ENCODE measurements around the gene BRK1.
"Not testable (repeated sequence)": the region's sequence is repeated elsewhere in the genome, so short reads cannot be mapped to it uniquely, and the experiment has no call there.

Gene BRK1

DNA sequence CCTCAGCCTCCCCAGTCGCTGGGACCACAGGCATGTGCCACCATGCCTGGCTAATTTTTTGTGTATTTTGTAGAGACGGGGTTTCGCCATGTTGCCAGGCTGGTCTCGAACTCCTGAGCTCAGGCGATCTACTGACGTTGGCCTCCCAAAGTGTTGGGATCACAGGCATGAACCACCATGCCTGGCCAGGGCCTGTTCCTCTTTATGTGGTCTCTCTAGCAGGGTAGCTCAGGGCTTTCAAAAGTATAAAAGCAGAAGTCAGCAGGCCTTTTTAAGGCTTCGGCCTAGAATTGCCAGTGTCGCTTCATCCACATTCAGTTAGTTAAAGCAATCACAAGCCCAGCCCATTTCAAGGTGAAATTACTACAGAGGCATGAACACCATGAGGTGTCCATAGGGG lies 33.8 kb downstream of the BRK1 start:
- no peak for DNase-seq

- no peak for DNase-seq
Observed at GRCh38 chr3:10150987-10151386, 35.5 kb downstream of the BRK1 start.

GRCh38 chr3:10154335-10155122 lies 39.1 kb downstream of the BRK1 start:
- DNase-seq = no peak

- DNase-seq = no peak
Observed at GRCh38 chr3:10155123-10155472, 39.6 kb downstream of the BRK1 start.

DNA sequence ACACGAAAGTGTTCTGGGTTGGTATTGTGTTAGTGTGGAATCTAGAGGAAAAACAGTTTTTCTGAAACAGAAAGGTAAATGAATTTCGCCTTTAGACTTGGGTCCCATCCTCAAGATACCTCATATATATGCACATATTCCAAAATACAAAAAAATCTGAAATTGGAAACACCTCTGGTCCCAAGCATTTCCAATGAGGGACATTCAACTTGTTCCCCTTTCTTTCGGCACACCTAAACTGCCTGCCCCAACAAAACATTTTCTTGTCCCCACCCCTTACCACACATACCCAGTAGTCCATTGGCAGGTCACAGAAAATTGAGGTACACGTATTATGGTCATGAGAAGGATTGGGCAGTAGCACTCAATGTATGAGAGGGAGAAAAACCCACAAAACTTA lies 40.2 kb downstream of the BRK1 start:
- no peak for DNase-seq

GRCh38 chr3:10157031-10157430 lies 41.6 kb downstream of the BRK1 start:
- no peak for DNase-seq

DNA sequence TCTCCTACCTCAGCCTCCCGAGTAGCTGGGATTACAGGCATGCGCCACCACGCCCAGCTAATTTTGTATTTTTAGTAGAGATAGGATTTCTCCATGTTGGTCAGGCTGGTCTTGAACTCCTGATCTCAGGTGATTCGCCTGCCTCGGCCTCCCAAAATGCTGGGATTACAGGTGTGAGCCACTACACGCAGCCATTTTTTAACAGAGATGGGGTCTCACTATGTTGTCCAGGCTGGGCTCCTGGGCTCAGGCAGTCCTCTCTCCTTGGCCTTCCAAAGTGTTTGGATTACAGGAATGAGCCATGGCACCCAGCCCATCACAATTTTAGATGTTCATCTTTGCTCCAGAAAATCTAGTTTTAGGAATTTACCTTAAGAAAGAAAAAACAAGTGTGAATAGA lies 43.1 kb downstream of the BRK1 start:
- DNase-seq = not testable (repeated sequence)

GRCh38 chr3:10160346-10160745 lies 44.9 kb downstream of the BRK1 start:
- no peak for DNase-seq

DNA sequence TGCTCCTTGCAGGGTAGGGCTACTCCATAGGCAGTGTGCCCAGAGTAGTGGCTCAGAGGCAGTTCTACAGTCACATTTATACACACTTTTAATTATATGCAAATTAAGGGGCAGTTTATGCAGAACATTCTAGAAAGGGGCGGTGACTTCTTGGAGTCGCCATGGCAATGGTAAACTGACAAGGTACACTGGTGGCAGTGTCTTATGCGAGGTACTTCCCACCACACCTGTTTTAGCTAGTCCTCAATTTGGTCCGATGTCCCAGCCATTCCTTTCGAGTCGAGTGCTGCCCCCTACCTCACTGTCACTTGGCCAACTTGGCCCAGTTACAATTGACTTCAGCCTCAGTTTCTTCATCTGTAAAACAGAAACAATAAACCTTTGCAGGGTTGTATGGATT lies 45.5 kb downstream of the BRK1 start:
- DNase-seq = no peak

GRCh38 chr3:10162185-10162584 lies 46.7 kb downstream of the BRK1 start:
- DNase-seq = no peak

- DNase-seq = not testable (repeated sequence)
Observed at GRCh38 chr3:10164201-10164545, 48.7 kb downstream of the BRK1 start.

DNA sequence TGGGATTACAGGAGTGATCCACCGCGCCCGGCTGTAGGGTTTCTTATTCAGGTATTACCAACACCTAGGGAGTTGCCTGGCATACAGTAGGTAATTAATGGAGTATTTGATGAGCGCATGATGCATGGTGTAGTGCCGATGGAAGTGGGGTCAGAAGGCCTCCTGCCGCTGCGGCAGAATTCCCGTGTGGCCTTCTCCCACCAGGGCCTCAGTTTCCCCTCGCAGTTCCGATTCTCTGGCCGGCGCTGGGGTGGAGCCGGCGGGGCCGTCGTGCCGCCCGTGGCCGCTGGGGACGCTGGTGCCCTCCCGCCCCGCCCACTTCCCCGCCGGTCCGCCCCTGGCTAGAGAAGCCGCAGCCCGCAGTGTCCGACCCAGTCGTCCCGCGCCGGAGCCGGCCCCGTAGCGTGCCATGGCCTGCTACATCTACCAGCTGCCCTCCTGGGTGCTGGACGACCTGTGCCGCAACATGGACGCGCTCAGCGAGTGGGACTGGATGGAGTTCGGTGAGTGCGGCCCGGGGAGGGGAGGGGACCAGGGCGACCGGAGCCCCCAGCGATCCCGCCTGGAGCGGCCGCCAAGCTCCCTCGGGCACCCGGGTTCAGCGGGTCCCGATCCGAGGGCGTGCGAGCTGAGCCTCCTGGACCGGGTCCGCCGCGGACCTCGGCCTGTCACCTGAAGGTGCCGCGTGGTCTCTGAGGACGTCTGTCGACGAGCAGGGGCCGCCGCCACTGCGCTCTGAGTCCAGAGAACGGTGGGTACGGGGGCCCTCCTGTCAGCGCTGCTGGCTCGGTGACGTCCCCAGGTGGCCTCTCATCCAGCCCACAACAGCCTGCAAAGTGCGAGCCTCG lies 49.3 kb downstream of the BRK1 start, which contains the start of gene IRAK2:
IRAK2 (plus strand) TSS at position 374 of the 848 bp plus-strand sequence; CDS start at position 410, 36 bp downstream.
- DNase-seq = peak; percentile 32

DNA sequence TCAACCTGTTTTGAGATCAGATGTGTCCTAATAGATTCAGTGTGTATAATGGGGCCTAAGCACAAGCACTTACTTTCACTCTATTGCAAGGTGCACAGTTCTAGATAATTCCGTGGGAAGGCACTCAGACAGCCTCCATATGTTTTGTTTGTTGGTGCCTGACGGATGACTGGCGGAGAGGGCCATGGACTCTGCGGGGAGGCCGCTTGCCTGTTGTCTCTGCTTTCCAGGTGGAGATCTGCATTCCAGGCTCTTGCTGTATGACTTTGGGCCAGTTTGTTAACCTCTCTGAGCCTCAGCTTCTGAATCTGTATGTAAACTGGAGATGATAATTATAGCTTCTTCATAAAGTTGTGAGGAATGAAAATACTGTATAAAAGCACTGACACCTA lies 50.7 kb downstream of the BRK1 start:
- no peak for DNase-seq

DNA sequence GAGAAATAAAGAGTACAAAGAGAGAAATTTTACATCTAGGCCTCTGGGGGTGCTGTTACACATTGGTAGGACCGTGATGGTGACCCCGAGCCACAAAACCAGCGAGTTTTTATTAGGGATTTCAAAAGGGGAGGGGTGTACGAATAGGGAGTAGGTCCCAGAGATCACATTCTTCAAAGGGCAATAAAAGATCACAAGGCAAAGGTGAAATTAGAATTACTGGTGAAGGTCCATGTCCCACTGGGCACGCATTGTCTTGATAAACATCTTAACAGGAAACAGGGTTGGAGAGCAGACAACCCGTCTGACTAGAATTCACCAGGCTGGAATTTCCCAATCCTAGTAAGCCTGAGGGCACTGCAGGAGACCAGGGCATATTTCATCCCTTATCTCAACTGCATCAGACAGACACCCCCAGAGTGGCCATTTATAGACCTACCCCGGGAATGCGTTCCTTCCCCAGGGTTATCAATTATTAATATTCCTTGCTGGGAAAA lies 53.6 kb downstream of the BRK1 start:
- no peak for DNase-seq

DNA sequence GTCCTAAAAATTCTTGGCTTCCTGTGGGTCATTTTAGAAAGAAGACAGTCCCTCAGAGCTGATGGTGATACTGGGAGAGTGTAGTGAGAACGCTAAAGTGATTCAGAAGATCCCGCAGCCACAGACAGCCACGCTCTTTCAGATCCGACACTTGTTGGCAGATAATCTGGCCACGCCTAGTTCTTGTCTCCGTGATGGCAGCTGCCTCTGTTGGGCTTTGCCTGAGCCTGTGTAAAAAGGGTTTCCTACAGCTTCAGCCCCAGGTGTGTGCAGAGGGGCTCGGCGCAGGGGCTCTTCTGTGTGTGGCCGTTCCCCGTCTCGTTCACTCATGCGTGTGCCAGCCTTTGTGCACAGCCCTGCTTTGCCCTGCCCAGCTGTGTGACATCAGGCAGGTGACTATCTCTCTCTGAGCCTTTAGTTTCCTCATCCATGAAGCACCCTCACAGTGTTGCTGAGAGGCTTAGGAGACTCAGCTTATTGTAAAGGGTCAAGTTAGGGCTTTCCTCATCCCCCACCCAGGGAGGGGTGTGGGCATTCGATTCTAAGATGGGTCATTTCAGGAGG lies 55.5 kb downstream of the BRK1 start:
- no peak for DNase-seq

DNA sequence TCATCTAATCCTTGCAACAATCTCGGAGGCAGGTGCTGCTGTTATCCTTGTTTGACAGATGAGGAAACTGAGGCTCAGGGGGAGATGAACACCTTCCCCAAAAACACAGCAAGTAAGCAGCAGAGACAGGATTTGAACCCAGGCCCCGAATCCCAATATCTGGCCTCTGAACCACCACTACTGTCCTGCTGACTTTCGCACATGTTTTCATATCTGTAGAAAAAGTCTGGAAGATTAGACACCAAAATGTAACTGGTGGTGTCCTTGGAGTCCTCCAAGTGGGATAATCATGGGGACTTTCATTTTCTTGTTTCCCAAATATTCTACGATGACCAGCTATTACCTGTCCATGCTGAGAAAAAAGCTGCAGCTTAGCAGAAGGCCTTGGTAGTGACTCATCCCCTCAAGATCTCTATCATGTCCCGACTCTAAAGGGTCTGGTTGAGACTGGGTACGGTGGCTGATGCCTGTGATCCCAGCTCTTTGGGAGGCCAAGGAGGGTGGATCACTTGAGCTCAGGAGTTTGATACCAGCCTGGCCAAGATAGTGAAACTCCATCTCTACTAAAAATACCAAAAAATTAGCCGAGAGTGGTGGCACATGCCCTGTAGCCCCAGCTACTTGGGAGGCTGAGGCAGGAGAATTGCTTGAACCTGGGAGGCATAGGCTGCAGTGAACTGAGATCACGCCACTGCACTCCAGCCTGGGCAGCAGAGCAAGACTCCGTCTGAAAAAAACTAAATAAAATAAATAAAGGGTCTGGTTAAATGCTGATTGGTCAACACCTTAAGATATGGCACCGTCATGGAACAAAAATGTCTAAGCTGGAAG lies 57.8 kb downstream of the BRK1 start:
- no peak for DNase-seq

DNA sequence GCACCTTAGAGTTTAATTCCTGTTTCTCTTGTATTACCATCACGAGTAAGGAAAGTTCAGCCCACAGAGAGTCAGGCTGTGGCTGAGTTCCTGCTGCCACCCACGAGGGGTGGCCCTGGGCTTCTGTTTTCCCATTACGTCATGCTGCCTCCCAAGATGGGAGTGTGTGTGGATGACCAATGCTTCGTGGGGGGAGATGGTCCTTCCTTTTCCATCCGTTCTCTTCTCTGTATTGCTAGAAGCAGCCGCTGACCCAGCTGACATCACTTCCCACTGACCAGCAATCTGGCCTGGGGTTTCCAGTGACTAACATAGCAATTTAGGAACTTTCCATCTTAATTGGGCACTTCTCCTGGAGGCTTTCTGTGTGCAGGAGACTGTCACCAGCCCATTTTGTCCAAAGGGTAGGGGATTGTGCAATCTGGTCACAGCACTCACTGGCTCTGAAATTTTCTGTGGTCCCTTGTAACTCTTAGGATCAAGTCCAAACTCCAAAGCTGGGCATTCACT lies 58.5 kb downstream of the BRK1 start:
- no peak for DNase-seq

DNA sequence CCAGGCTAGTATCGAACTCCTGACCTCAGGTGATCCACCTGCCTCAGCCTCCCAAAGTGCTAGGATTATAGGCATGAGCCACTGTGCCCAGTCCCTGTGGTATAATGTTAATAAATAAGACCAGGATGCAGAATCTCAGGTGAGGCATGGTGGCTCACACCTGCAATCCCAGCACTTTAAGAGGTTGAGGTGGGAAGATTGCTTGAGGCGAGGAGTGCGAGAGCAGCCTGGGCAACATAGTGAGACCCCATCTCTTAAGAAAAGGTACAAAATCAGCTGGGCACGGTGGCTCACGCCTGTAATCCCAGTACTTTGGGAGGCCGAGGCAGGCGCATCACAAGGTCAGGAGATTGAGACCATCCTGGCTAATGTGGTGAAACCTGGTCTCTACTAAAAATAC lies 59.9 kb downstream of the BRK1 start:
- DNase-seq = not testable (repeated sequence)

DNA sequence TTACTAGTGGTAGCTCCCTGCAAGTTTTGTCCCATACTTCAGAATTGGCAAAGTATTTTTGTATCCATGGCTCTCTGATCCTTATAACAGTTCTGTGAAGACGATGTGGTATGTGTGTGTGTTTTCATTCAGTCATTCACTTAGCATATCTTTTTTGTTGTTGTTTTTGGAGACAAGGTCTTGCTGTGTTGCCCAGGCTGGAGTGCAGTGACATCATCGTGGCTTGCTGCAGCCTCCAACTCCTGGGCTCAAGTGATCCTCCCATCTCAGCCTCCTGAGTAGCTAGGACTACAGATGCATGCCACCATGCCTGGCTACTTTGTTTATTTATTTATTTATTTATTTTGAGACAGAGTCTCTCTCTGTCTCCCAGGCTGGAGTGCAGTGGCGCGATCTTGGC lies 60.7 kb downstream of the BRK1 start:
- DNase-seq = not testable (repeated sequence)
